GM18870 (cell line): Measurements from ENCODE around the gene RREB1.
"Not testable (repeated sequence)": the region's sequence is repeated elsewhere in the genome, so short reads cannot be mapped to it uniquely, and the experiment has no call there.

Source experiments
- ATAC-seq: cut with Tn5 transposase; IDR thresholded peaks from one replicate; pipeline ENCODE4 v1.9.1; 2021; ENCODE audit warnings: moderate library complexity; ENCODE audit not compliant: unreplicated experiment

Gene RREB1

DNA sequence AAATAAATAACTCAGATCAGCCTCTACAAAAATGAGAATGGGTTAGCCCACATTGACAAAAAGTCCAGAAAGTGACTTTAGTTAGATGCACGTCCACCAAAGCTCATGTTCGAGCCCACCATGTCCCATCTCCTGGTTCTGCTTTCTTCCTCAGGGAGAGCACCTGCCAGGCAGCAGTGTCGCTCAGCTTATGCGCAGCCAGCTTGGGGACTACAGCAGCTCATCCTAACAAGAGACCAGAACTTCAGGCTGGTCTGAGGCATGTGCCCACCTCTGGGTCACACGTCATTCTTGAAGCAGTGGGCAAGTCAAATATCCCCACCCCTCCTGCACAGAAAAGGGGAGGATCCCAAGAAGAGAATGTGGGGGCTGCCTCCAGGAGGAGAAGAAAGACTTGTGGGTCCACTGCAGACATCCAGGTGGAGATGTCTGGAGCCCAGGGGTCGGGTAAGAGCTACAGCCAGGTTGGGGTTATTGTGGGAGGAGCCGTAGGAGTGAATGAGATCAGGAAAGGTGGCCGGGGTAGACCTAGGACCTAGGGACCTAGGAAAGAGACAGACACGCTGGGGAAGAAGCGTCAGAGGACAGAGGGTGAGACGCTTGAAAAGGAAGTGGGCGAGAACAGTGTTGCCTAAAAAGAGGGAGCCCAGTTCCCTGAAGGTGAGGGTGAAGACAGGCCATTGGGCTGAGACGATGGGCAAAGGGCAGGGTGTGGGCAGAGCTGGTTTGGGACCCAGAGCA is 152.7 kb downstream of the RREB1 start:
- ATAC-seq, result no peak

DNA sequence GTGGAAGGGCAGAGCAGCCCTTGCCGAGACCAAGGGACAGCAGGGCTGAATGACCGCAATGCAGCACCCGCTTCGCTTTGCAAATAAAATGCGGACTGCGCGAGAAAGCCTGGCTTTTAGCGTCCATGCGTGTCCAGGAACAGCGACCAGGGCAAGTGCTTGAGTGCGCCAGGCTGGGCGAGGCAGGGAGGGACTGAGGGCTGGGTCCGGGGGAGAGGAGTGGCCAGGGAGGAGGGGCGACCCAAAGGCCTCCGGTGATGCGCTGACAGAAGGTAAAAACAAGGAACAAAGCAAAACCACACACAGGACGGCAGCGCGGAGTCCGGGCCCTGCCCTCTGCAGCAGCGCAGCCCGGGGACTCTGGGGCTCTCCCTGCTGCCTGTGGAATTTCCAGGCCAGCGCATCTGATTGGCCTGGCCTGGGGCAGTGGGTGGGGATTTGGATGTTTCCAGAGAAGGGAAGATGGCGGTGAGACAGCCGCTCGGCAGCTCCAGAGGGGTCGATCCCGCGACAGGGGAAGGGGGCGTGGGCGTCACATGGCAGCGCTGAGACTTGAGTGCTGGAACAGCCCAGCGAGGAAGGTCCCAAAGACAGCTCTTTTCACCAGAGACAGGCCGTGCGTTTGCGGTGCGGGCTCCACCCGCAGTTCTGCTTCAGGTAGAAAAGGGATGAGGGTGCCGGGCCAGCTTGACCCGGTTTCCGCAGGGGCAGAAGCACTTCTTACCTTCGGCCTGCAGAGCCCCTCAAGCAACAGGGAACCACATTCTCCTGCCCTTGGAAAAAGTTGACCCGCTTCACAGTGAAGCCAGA is 153.5 kb downstream of the RREB1 start:
- peak; percentile 69 for ATAC-seq

- ATAC-seq, result no peak
These were observed 154.2 kb downstream of the RREB1 start for GRCh38 chr6:7261852-7262461.

- no peak for ATAC-seq
These were observed 155.2 kb downstream of the RREB1 start for GRCh38 chr6:7262746-7263518.

DNA sequence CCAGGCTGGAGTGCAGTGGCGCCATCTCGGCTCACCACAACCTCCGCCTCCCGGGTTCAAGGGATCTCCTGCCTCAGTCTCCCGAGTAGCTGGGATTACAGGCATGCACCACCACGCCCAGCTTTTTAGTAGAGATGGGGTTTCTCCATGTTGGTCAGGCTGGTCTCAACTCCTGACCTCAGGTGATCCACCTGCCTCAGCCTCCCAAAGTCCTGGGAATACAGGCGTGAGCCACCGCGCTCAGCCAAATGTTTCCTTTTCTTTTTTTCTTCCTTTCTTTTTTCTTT is 155.7 kb downstream of the RREB1 start:
- ATAC-seq, result not testable (repeated sequence)

GRCh38 chr6:7264041-7264440 is 156.3 kb downstream of the RREB1 start:
- ATAC-seq, result no peak

DNA sequence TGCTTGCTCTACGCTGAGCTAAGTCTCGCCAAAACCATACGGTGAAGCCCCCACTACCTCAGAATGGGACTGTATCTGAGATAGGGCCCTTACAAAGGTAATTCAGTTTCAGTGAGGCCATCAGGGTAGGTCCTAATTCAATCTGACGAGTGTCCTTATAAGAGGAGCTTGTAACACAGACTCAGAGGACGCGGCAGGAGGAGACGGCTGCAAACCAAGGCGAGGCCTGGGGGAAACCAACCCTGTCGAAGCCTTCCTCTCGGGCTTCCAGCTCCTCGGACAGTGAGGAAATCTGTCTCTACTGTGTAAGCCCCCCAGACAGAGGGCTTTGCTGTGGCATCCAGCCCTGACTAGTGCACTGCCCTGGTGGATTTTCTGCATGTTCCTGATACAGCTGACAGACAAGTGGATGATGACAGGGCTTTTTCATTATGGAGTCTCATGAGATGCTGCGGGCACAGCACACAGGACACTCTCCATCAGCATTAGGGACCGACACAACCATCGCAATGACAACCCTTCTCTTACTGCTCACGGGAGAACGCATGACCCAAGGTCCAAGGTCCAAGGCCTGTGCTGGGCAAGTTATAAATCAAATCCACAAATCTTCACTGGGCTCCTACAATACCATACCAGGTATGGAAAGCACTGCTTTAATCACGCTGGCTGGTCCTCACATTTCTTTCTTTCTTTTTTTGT is 157.1 kb downstream of the RREB1 start:
- ATAC-seq, result no peak

GRCh38 chr6:7265385-7265726 is 157.6 kb downstream of the RREB1 start:
- not testable (repeated sequence) for ATAC-seq

DNA sequence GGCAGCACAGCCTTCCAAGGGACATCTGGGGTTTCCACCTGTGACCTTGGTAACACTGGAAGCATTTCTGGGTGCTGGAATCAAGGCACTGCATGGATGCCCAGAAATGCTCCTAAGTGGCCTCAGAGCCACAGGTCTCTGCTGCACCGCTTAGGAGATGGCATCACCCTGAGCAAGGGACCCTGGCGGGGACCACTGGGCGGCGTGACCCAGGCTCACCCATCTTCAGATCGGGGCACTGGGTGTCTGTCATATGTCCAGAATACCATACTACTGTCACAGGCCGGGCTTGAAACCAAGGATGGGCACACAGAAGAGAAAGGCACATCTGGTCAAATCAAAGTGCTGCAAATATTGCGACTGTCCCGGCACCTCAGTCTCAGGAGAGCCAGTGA is 159.3 kb downstream of the RREB1 start:
- ATAC-seq, result no peak

GRCh38 chr6:7267466-7268091 is 159.8 kb downstream of the RREB1 start:
- ATAC-seq, result no peak

GRCh38 chr6:7268362-7268761 is 160.6 kb downstream of the RREB1 start:
- no peak for ATAC-seq

DNA sequence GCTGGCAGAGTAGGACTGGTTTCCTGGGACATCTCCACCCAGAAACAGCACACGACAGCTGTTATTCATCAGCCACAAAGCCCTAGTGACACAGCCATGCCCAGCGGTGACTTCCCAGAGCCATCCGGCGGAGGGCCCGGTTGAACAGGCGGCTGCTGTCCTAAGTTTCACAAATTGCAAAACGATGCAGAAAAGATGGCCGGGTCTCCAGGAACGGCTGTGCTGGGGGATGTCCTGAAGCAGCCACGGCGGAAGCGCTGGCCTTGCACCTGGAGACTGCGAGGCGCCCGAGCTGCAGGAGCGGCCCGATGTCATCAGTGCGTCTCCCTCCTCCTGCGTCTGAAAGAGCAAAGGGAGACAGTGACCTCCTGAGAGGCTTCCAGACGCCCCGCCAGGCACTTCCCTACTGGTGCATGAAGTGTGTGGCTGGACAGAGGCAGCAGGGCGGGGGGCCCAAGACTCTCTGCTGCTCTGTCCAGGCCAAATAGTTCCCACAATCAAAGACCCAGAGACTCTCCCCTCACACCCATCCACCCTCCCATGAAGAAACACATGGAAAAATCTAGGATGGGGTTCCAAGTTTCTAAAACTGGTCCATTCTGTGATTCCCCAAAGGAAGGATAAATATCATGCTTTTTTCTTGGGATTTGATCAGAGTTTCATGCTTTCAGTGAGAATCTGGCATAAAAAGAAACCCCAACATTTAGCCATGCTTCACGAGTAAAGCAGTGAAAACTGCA is 161.2 kb downstream of the RREB1 start:
- ATAC-seq, result no peak

DNA sequence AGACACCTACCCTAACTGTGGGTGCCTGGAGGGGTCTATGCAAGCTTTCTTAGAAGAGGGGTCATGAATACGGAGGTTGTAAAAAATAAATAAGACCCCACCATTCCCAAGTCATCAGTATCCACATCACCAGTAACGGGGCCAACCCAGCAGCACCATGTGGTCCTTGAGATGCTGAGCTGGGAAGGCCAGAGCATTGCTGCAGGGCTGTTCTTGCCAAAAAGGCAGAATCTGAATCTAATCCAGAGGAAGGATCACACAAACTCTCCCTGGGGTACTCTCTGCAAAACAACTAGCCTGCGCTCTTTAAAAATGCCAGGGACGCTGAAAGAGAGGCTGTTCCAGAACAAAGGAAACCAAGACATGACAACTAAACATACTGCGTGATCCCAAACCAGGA is 162.1 kb downstream of the RREB1 start:
- no peak for ATAC-seq

GRCh38 chr6:7270320-7271204 is 162.8 kb downstream of the RREB1 start:
- no peak for ATAC-seq

DNA sequence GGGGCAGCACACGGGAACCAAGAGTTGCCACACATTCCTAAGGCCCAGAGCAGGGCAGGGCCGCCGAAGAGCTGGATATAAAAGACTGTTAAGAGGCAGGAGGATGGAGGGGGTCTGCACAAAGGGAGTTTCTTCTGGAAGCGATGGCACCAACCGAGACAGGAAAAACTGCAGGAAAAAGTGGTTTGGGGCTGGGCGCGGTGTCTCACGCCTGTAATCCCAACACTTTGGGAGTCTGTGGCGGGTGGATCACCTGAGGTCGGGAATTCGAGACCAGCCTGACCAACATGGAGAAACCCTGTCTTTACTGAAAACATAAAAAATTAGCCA is 163.4 kb downstream of the RREB1 start:
- ATAC-seq, result no peak

- no peak for ATAC-seq
These were observed 165.9 kb downstream of the RREB1 start for GRCh38 chr6:7273709-7274108.

DNA sequence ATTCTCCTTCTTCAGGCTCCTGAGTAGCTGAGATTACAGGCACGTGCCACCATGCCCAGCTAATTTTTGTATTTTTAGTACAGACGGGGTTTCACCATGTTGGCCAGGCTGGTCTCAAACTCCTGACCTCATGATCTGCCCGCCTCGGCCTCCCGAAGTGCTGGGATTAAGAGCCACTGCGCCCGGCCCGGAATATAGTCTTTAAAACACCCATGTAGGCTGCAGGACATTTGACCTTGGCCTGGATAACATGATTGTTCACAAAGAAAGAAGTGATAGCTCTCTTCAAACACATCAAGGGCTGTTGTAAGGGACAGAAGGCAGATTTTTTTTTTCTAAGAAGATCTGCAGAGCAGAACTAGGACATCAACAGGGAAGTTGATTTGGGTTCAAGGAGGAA is 166.8 kb downstream of the RREB1 start:
- not testable (repeated sequence) for ATAC-seq

GRCh38 chr6:7276199-7276524 is 168.4 kb downstream of the RREB1 start:
- no peak for ATAC-seq
